Mesothelial cell of epicardium (in vitro differentiated cells): Measurements from ENCODE around the gene SH3RF2. TPM values are rescaled to one million over a fixed set of nuclear protein-coding genes. Genes with fewer than 3 reads are reported as not detected.

Experiments used
- DNase-seq, 2 experiments: peaks; one replicate each; pipeline ENCODE4 v3.0.0; 2021; ENCODE audit warnings: low spot score in 2 of 2; ENCODE audit not compliant: unreplicated experiment in 2 of 2
- H3K27ac Mint-ChIP-seq: 2 replicates; pipeline ENCODE4 v1.8.0; 2021; ENCODE audit warnings: mixed read lengths
- H3K27me3 Mint-ChIP-seq: 2 replicates; pipeline ENCODE4 v1.8.0; 2021; ENCODE audit warnings: low read depth, mixed read lengths
- H3K36me3 Mint-ChIP-seq: 2 replicates; pipeline ENCODE4 v1.8.0; 2021; ENCODE audit warnings: mixed read lengths
- H3K4me1 Mint-ChIP-seq: 2 replicates; pipeline ENCODE4 v1.8.0; 2021; ENCODE audit warnings: mixed read lengths
- H3K4me3 Mint-ChIP-seq: 2 replicates; pipeline ENCODE4 v1.8.0; 2021; ENCODE audit warnings: mild to moderate bottlenecking, moderate library complexity, mixed read lengths
- H3K9me3 Mint-ChIP-seq: 2 replicates; pipeline ENCODE4 v1.8.0; 2021; ENCODE audit warnings: mixed read lengths
- total RNA-seq: library from RNA; stranded (reverse); gene quantifications from 3 replicates; pipeline ENCODE4 v1.2.1, GENCODE V29; 2021
- TF ChIP-seq, protein P1 (sequence below): fragments of 200-600 bp; sonication (generic); IDR thresholded peaks from one replicate; pipeline ENCODE4 v1.5.0; 2021; ENCODE audit warnings: antibody characterized with exemption; ENCODE audit not compliant: unreplicated experiment

SH3RF2 gene
- total RNA-seq, 1 donor from 2014 or later, result 3.2 TPM

DNA sequence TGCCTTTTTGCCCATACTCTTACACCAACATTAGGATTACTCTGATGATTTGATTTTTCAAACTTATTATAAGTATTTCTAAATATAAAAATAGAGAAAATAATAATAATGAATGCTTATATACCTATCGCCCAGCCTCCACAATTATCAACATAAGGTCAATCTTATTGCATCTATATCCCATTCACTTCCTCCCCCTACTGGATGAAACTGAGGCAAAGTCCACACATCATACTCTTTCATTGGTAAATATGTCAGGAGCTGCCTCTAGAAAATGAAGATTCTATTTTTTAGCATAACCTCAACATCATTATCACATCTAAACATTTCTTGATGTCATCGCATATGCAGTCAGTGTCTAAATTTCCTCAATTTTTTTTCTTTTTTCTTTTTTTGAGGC lies 44.3 kb downstream of the SH3RF2 start:
- no peak for DNase-seq
- Mint-ChIP-seq H3K27ac (no peak overlapping the region), H3K27me3 (peaks cover 4% of the 10 kb centered on the region), H3K4me1 (peaks cover 50% of the 10 kb centered on the region), H3K36me3 (no peaks in the 10 kb centered on the region), H3K9me3 (no peaks in the 10 kb centered on the region), H3K4me3 (no peak overlapping the region)
- TF ChIP-seq, protein P1, sequence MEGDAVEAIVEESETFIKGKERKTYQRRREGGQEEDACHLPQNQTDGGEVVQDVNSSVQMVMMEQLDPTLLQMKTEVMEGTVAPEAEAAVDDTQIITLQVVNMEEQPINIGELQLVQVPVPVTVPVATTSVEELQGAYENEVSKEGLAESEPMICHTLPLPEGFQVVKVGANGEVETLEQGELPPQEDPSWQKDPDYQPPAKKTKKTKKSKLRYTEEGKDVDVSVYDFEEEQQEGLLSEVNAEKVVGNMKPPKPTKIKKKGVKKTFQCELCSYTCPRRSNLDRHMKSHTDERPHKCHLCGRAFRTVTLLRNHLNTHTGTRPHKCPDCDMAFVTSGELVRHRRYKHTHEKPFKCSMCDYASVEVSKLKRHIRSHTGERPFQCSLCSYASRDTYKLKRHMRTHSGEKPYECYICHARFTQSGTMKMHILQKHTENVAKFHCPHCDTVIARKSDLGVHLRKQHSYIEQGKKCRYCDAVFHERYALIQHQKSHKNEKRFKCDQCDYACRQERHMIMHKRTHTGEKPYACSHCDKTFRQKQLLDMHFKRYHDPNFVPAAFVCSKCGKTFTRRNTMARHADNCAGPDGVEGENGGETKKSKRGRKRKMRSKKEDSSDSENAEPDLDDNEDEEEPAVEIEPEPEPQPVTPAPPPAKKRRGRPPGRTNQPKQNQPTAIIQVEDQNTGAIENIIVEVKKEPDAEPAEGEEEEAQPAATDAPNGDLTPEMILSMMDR, result peak; percentile 30

DNA sequence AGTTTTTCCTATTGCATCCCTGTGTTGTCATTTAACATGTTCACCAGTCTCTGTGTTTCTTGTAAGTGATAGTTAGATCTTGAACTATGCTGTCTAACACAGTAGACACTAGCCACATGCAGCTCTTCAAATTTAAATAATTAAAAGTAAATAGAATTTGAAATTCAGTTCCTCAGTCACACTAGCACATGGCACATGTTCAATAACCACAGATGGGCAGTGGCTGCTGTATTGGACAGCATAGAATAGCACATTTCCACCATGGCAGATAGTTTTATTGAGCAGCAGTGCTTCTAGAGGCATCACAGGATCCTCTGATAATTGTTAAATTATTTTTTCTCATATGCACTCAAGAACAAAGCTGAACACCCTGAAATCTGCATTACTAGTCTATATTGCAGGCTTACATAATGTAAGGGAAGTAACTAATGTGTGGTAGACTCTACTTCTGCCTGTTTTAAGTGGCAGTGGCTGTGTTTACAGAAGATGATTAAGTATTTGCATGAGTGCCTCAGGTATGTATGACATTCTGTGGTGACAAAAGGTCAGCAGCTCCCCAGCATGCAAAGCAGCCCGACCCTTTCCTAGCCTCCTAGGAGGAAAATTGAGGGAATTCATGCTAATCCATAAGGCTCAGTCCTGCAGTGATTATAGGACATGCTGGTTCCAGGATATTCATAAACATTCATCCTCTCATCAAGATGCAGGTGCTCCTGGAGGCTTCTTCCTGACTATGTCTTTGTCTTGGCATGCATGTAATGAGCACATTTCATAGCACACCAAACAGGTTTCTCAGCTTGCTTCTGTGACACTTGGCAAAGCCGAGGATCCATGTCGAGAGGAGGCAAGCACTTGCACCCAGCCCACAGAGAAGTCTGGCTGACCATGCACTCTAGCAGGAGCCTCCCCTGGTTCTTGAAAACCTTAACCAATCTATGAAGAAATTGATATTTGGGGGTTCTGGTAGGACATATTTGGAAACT lies 45.5 kb downstream of the SH3RF2 start:
- Mint-ChIP-seq H3K36me3 (no peaks in the 10 kb centered on the region), H3K4me1 (peaks cover 40% of the 10 kb centered on the region), H3K9me3 (no peaks in the 10 kb centered on the region), H3K27ac (no peak overlapping the region), H3K4me3 (no peak overlapping the region), H3K27me3 (peaks cover 7% of the 10 kb centered on the region)
- TF ChIP-seq, protein P1, result no peak
- DNase-seq, result no peak

DNA sequence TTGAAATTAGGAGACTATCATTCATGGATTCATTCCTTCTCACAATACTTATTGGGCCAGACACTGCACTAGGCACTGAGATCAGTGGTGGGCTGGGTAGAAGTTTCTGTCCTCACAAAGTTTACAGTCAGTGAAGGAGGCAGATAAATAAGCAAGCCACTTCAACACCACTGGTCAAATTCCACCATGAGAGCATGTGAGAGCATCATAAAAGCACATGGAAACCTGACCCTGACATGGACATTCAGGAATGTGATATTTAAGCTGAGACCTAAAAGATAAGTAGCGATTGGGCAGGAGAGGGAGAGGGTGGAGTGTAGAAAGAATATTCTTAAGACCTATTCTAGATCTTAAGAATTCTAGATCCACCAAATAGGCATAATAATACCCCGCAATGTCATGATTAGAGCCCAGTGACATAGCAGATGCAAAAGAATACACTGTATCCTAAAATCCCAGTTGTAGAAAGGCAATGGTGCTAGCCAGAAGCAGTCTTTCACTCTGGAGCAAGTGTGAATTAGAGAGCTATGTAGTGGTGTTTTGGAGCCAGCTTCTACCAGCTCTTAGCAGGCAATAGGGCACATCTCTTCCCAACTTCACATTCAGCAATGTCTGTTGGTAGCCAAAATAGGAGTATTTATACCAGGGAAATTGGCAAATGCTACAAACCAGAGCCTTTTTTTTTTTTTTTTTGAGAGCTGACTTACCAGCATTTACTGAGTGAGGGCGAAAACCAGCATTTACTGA lies 46.4 kb downstream of the SH3RF2 start:
- peaks cover 7% of the 10 kb centered on the region for H3K27me3 Mint-ChIP-seq
- peaks cover 40% of the 10 kb centered on the region for H3K4me1 Mint-ChIP-seq

DNA sequence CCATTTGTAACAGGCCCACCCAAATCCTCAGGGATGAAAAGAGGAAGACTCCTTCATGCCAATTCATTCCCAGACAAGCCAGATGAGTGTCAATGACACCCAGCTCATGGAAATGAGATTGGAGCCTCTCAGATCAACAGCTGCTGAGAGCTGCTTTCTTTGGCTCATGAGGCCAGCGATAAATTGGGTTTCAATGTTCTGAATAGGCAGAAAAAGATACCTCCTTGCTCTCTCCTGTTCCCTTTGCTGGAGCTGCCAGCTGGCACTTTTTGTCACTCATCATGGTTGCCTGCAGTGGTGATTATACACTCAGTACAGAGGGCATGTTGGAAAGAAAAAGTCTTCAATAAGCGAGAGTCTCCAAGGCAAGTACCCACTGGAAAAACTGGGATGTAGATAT lies 47.1 kb downstream of the SH3RF2 start:
- Mint-ChIP-seq H3K27ac (no peak overlapping the region), H3K27me3 (peaks cover 4% of the 10 kb centered on the region), H3K9me3 (no peaks in the 10 kb centered on the region), H3K4me3 (no peak overlapping the region), H3K36me3 (no peaks in the 10 kb centered on the region), H3K4me1 (peaks cover 36% of the 10 kb centered on the region)
- no peak for DNase-seq
- TF ChIP-seq, protein P1, result no peak

More for the DNA sequence above, 46.4 kb downstream of the SH3RF2 start:
- Mint-ChIP-seq H3K27ac (no peak overlapping the region), H3K9me3 (no peaks in the 10 kb centered on the region), H3K36me3 (no peaks in the 10 kb centered on the region), H3K4me3 (no peak overlapping the region)
- DNase-seq, result no peak
- TF ChIP-seq, protein P1, result no peak

DNA sequence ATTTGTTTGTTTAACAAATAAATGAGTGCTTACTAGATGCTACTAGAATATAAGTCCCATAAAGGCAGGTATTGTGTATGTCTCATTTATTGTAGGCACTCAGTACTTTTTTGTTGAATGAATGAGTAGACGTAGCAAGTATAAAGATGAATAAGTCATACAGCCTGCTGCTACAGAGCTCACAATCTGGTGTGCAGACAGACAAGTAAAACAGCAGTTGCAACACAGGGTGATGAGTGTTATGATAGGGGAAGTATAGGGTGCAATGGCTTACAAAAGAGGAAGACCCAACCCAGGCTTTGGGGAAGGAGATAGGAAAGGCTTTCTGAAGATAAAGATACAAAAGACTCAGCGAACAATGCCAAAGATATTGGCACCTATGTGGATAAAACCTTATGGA lies 47.7 kb downstream of the SH3RF2 start:
- DNase-seq, result no peak
- H3K4me1 Mint-ChIP-seq, result peaks cover 30% of the 10 kb centered on the region
- peaks cover 4% of the 10 kb centered on the region for H3K27me3 Mint-ChIP-seq
- TF ChIP-seq, protein P1, result no peak
- no peak overlapping the region for H3K4me3 Mint-ChIP-seq
- H3K9me3 Mint-ChIP-seq, result no peaks in the 10 kb centered on the region
- H3K36me3 Mint-ChIP-seq, result no peaks in the 10 kb centered on the region
- no peak overlapping the region for H3K27ac Mint-ChIP-seq
